Liver (tissue), 3 donors: ENCODE measurements around the gene GNG7.
A peak's percentile ranks its signal among the peaks of the same experiment; 100 is the strongest.

Experiments used
- ATF3 ChIP-seq: IDR thresholded peaks from 2 replicates; pipeline ENCODE4 v1.6.1; 2016; ENCODE audit warnings: antibody characterized with exemption
- CTCF ChIP-seq: fragments of 150-350 bp; IDR thresholded peaks from 2 replicates; pipeline ENCODE4 v1.5.1; 2017; ENCODE audit warnings: improper control_type of control experiment, low read depth, low read length; ENCODE audit not compliant: missing input control
- FOXA1 ChIP-seq: IDR thresholded peaks from 2 replicates; pipeline ENCODE4 v1.6.1; 2016; ENCODE audit warnings: antibody characterized with exemption
- GABPA ChIP-seq, 2 donors: IDR thresholded peaks in 1 of 2; conservative IDR thresholded peaks in 1 of 2; 2 replicates each; pipeline ENCODE4 v1.6.1; 2016; ENCODE audit warnings: antibody characterized with exemption in 2 of 2, mild to moderate bottlenecking in 1 of 2, moderate library complexity in 1 of 2
- MAX ChIP-seq: IDR thresholded peaks from 2 replicates; pipeline ENCODE4 v1.6.1; 2016; ENCODE audit warnings: antibody characterized with exemption
- NR2F2 ChIP-seq: IDR thresholded peaks from 2 replicates; pipeline ENCODE4 v1.6.1; 2016; ENCODE audit warnings: antibody characterized with exemption
- RAD21 ChIP-seq, 2 donors: IDR thresholded peaks; 2 replicates each; pipeline ENCODE4 v1.6.1; 2016; ENCODE audit warnings: antibody characterized with exemption in 2 of 2, mild to moderate bottlenecking in 2 of 2
- RXRA ChIP-seq, 2 donors: IDR thresholded peaks; 2 replicates each; pipeline ENCODE4 v1.6.1; 2017 to 2018; ENCODE audit warnings: antibody characterized with exemption in 2 of 2, mild to moderate bottlenecking in 1 of 2
- SP1 ChIP-seq: IDR thresholded peaks from 2 replicates; pipeline ENCODE4 v1.6.1; 2018; ENCODE audit warnings: antibody characterized with exemption, mild to moderate bottlenecking
- TAF1 ChIP-seq: conservative IDR thresholded peaks from 2 replicates; pipeline ENCODE4 v1.6.1; 2016; ENCODE audit warnings: antibody characterized with exemption, mild to moderate bottlenecking
- ZBTB33 ChIP-seq: IDR thresholded peaks from 2 replicates; pipeline ENCODE4 v1.6.1; 2016; ENCODE audit warnings: antibody characterized with exemption
- donor health status: healthy.
- donor health status: healthy.

GRCh38 chr19:2636897-2637683 lies 65.4 kb downstream of the GNG7 start:
- TF ChIP-seq CTCF, result peak; percentile 85
- TF ChIP-seq MAX, result no peak
- no peak for TF ChIP-seq NR2F2
- TF ChIP-seq FOXA1, result no peak
- no peak for TF ChIP-seq TAF1
- TF ChIP-seq ATF3, result no peak
- no peak for TF ChIP-seq SP1
- TF ChIP-seq GABPA (IDR thresholded peaks at IDR 0.05 in 1 of 2, conservative IDR thresholded peaks at IDR 0.05 in 1 of 2), result no peak
- no peak for TF ChIP-seq ZBTB33
- no peak for TF ChIP-seq RXRA (IDR thresholded peaks at IDR 0.05)
- peak; percentile 83 to 88 for TF ChIP-seq RAD21 (IDR thresholded peaks at IDR 0.05)
